Activated gamma-delta T cell treated with anti-CD3 and anti-CD28 coated beads, Interleukin-2, amount 50 U/mL, for 16 hours (primary cell): ENCODE measurements around the gene CCDC138.

Experiments
- DNase-seq: peaks from one replicate; pipeline ENCODE4 v3.0.0-alpha.2; 2020; ENCODE audit warnings: low read depth

CCDC138 gene

GRCh38 chr2:108896741-108897140 is 110.2 kb downstream of the CCDC138 start:
- no peak for DNase-seq

GRCh38 chr2:108898315-108899082 is 111.9 kb downstream of the CCDC138 start:
- DNase-seq: no peak

- no peak for DNase-seq
Measured at GRCh38 chr2:108904680-108905079, 118.1 kb downstream of the CCDC138 start.

GRCh38 chr2:108905176-108905575 is 118.6 kb downstream of the CCDC138 start:
- DNase-seq: no peak

- DNase-seq: no peak
Measured at GRCh38 chr2:108905906-108906305, 119.3 kb downstream of the CCDC138 start.

GRCh38 chr2:108906403-108907077 is 120.0 kb downstream of the CCDC138 start:
- DNase-seq: no peak

GRCh38 chr2:108907822-108908712 is 121.5 kb downstream of the CCDC138 start:
- no peak for DNase-seq

GRCh38 chr2:108908713-108909070 is 122.1 kb downstream of the CCDC138 start:
- no peak for DNase-seq

GRCh38 chr2:108909275-108909823 is 122.8 kb downstream of the CCDC138 start:
- no peak for DNase-seq

- no peak for DNase-seq
Measured at GRCh38 chr2:108910011-108910431, 123.5 kb downstream of the CCDC138 start.

GRCh38 chr2:108910541-108911396 is 124.2 kb downstream of the CCDC138 start:
- no peak for DNase-seq

- no peak for DNase-seq
Measured at GRCh38 chr2:108911401-108911800, 124.8 kb downstream of the CCDC138 start.

GRCh38 chr2:108911807-108912628 is 125.4 kb downstream of the CCDC138 start:
- no peak for DNase-seq

GRCh38 chr2:108912629-108912902 is 126.0 kb downstream of the CCDC138 start:
- no peak for DNase-seq

- DNase-seq: no peak
Measured at GRCh38 chr2:108916122-108916795, 129.7 kb downstream of the CCDC138 start.

- no peak for DNase-seq
Measured at GRCh38 chr2:108916796-108917421, 130.3 kb downstream of the CCDC138 start.

GRCh38 chr2:108917526-108917925 is 131.0 kb downstream of the CCDC138 start:
- no peak for DNase-seq

- DNase-seq: no peak
Measured at GRCh38 chr2:108918156-108918874, 131.7 kb downstream of the CCDC138 start.

- DNase-seq: no peak
Measured at GRCh38 chr2:108918941-108919341, 132.4 kb downstream of the CCDC138 start.
